Calu3 (cell line): ENCODE data around the gene RNF151. TPM values are rescaled to one million over a fixed set of nuclear protein-coding genes. Genes with fewer than 3 reads are reported as not detected.

ENCODE experiments used
- BruUV-seq: library from RNA; stranded (reverse); fragments of 400-500 nt; replicated peaks from 2 replicates; lab custom pipeline; 2021; lab: Mats Ljungman, UMichigan
- CTCF ChIA-PET: fragments of 300-600 bp; sonication (Branson Sonifier 250); formaldehyde crosslinking; loops from one replicate; lab custom pipeline; 2022; ENCODE audit warnings: antibody characterized with exemption; lab: Charles Lee
- DNase-seq: peaks from one replicate; pipeline ENCODE4 v3.0.0; 2022
- H3K27ac Mint-ChIP-seq: one replicate; pipeline ENCODE4 v1.8.0; 2022; ENCODE audit warnings: mixed read lengths; ENCODE audit not compliant: unreplicated experiment
- H3K27me3 Mint-ChIP-seq: one replicate; pipeline ENCODE4 v1.8.0; 2022; ENCODE audit warnings: mixed read lengths; ENCODE audit not compliant: unreplicated experiment
- H3K36me3 Mint-ChIP-seq: one replicate; pipeline ENCODE4 v1.8.0; 2022; ENCODE audit warnings: mild to moderate bottlenecking, moderate library complexity, mixed read lengths; ENCODE audit not compliant: insufficient read depth, unreplicated experiment
- H3K4me1 Mint-ChIP-seq: one replicate; pipeline ENCODE4 v1.8.0; 2022; ENCODE audit warnings: mild to moderate bottlenecking, low read depth, mixed read lengths; ENCODE audit not compliant: unreplicated experiment
- H3K4me3 Mint-ChIP-seq: one replicate; pipeline ENCODE4 v1.8.0; 2022; ENCODE audit warnings: mild to moderate bottlenecking, low read depth, moderate library complexity, mixed read lengths; ENCODE audit not compliant: unreplicated experiment
- H3K9me3 Mint-ChIP-seq: one replicate; pipeline ENCODE4 v1.8.0; 2022; ENCODE audit warnings: low read depth, mixed read lengths; ENCODE audit not compliant: unreplicated experiment
- CTCF ChIP-seq: fragments of 200-600 bp; IDR thresholded peaks from one replicate; pipeline ENCODE4 v1.8.0; 2022; ENCODE audit warnings: antibody characterized with exemption; ENCODE audit not compliant: unreplicated experiment
- intact Hi-C: fragments of 100-400 bp; cut with micrococcal nuclease; formaldehyde crosslinking; loops from one replicate; pipeline ENCODE4 v1.10.0; 2022; ENCODE audit not compliant: unreplicated experiment
- total RNA-seq: library from RNA; stranded (reverse); gene quantifications from 2 replicates; pipeline ENCODE4 v1.2.3, GENCODE V29; 2022

The RNF151 gene
- total RNA-seq, 1 experiment from 2014 or later = not detected

- no peak for TF ChIP-seq CTCF
- H3K4me1 Mint-ChIP-seq = peaks cover 31% of the 10 kb centered on the region
- BruUV-seq = TSS peak; percentile 67
- DNase-seq = no peak
- intact Hi-C loops = no loop called here
- H3K27ac Mint-ChIP-seq = peak overlapping the region; percentile 87
- H3K9me3 Mint-ChIP-seq = no peaks in the 10 kb centered on the region
- H3K36me3 Mint-ChIP-seq = peaks cover 92% of the 10 kb centered on the region
- CTCF ChIA-PET = no interaction called here
- H3K4me3 Mint-ChIP-seq = peak overlapping the region; percentile 87
- no peaks in the 10 kb centered on the region for H3K27me3 Mint-ChIP-seq
Measured at GRCh38 chr16:1980770-1981087, 14.1 kb downstream of the RNF151 start.

- Mint-ChIP-seq H3K27ac (peak within 1 kb of the TSS; percentile 87), H3K4me3 (peak within 1 kb of the TSS; percentile 87)
- intact Hi-C loops = no loop called here
Measured at GRCh38 chr16:1981398-1981836, 14.8 kb downstream of the RNF151 start, which contains the start of gene NOXO1. Gene NOXO1, minus strand, starts transcription at chr16:1981469. Its CDS starts 290 bp downstream, at chr16:1981179.

GRCh38 chr16:1982013-1982433 is 15.4 kb downstream of the RNF151 start:
- Mint-ChIP-seq H3K4me3 (peak overlapping the region; percentile 87), H3K4me1 (peaks cover 31% of the 10 kb centered on the region), H3K36me3 (peaks cover 94% of the 10 kb centered on the region), H3K27me3 (no peaks in the 10 kb centered on the region), H3K27ac (peak overlapping the region; percentile 87), H3K9me3 (no peaks in the 10 kb centered on the region)
- no TSS peak for BruUV-seq
- CTCF ChIA-PET = interaction anchor here (0.5 to 1.0 kb wide), 4 partner anchors 17 to 569 kb away, joined by 3 to 6 read pairs (median 5); partner anchors contain the start of gene RPS2
- peak; percentile 91 for DNase-seq
- no peak for TF ChIP-seq CTCF
- intact Hi-C loops = no loop called here

More at GRCh38 chr16:1981398-1981836, 14.8 kb downstream of the RNF151 start, which contains the start of gene NOXO1:
- Mint-ChIP-seq H3K9me3 (no peaks in the 10 kb centered on the region), H3K36me3 (peaks cover 89% of the 10 kb centered on the region), H3K27me3 (no peaks in the 10 kb centered on the region), H3K4me1 (peaks cover 31% of the 10 kb centered on the region)
- no peak for TF ChIP-seq CTCF
- BruUV-seq = no TSS peak
- peak; percentile 61 for DNase-seq
- CTCF ChIA-PET = interaction anchor here (0.9 to 1.0 kb wide), 3 partner anchors 17 to 159 kb away, joined by 3 to 5 read pairs (median 5); partner anchors contain the start of gene RPS2

- H3K9me3 Mint-ChIP-seq = no peaks in the 10 kb centered on the region
- no peak for TF ChIP-seq CTCF
- no peak for DNase-seq
- H3K27ac Mint-ChIP-seq = peak overlapping the region; percentile 87
- no TSS peak for BruUV-seq
- CTCF ChIA-PET = interaction anchor here (1.4 kb wide), 1 partner anchor 11 kb away, joined by 4 read pairs; the partner anchor contains the start of gene TBL3
- peaks cover 31% of the 10 kb centered on the region for H3K4me1 Mint-ChIP-seq
- H3K4me3 Mint-ChIP-seq = peak overlapping the region; percentile 87
- peaks cover 89% of the 10 kb centered on the region for H3K36me3 Mint-ChIP-seq
- intact Hi-C loops = no loop called here
- no peaks in the 10 kb centered on the region for H3K27me3 Mint-ChIP-seq
Measured at GRCh38 chr16:1982991-1983543, 16.4 kb downstream of the RNF151 start.
